Endothelial cell of umbilical vein (primary cell): Measurements from ENCODE around the gene MARCKSL1. TPM values are rescaled to one million over a fixed set of nuclear protein-coding genes. Genes with fewer than 3 reads are reported as not detected.

ENCODE experiments used
- BruUV-seq: library from RNA; stranded (reverse); fragments of 400-500 nt; replicated peaks from 2 replicates; lab custom pipeline; 2021; lab: Mats Ljungman, UMichigan
- CTCF ChIA-PET: fragments of 300-600, 350-600 bp; sonication (Branson Sonifier 250); formaldehyde crosslinking; loops from one replicate; lab custom pipeline; 2021; ENCODE audit warnings: antibody characterized with exemption, inconsistent platforms; lab: Charles Lee
- POLR2A ChIA-PET: fragments of 300-600, 350-600 bp; sonication (Branson Sonifier 250); formaldehyde crosslinking; loops from one replicate; lab custom pipeline; 2021; ENCODE audit warnings: antibody characterized with exemption, inconsistent platforms; lab: Charles Lee
- DNase-seq: peaks from one replicate; pipeline ENCODE4 v3.0.0-alpha.2; 2011; ENCODE audit warnings: low read depth, low spot score
- FAIRE-seq: peaks from 2 replicates; lab custom pipeline; 2011; peaks lifted over from hg19 to GRCh38; lab: Jason Lieb, UNC
- H2AFZ ChIP-seq: 2 replicates; pipeline ENCODE4 v1.6.0; 2012; ENCODE audit warnings: low read depth, low read length, control low read depth, inconsistent platforms
- H3K27ac ChIP-seq: 2 replicates; pipeline ENCODE4 v1.5.1; 2011; ENCODE audit warnings: low read depth, mild to moderate bottlenecking, control low read depth, low read length, moderate library complexity; ENCODE audit not compliant: insufficient read depth
- H3K27me3 ChIP-seq, 2 experiments: 2 replicates each; pipeline versions ENCODE4 v1.6.0 to v1.6.1; 2011; ENCODE audit warnings: low read length in 2 of 2, mixed read lengths in 1 of 2; ENCODE audit not compliant: control insufficient read depth in 2 of 2, insufficient read depth in 2 of 2
- H3K36me3 ChIP-seq, 2 experiments: 2 replicates in 1 of 2; 3 replicates in 1 of 2; pipeline ENCODE4 v1.5.1; 2011; ENCODE audit warnings: low read length in 2 of 2, mild to moderate bottlenecking in 1 of 2, moderate library complexity in 1 of 2; ENCODE audit not compliant: control insufficient read depth in 2 of 2, insufficient read depth in 2 of 2; ENCODE audit errors: extremely low read depth in 1 of 2
- H3K4me1 ChIP-seq: 3 replicates; pipeline ENCODE4 v1.5.1; 2011; ENCODE audit warnings: mild to moderate bottlenecking, low read length; ENCODE audit not compliant: control insufficient read depth, insufficient read depth; ENCODE audit errors: extremely low read depth
- H3K4me2 ChIP-seq: 2 replicates; pipeline ENCODE4 v1.6.1; 2011; ENCODE audit warnings: low read length, control low read depth, mixed read lengths; ENCODE audit not compliant: insufficient read depth
- H3K4me3 ChIP-seq, 3 experiments: fragments of 200-600 bp in 1 of 3; sonication (generic), shearing (Covaris generic) in 1 of 3; replicated peaks in 1 of 3; 2 replicates each; pipeline ENCODE4 v1.5.1; 2011 to 2016; ENCODE audit warnings: control low read depth in 3 of 3, low read length in 3 of 3, mild to moderate bottlenecking in 2 of 3, inconsistent platforms in 1 of 3, low read depth in 1 of 3, moderate library complexity in 1 of 3; ENCODE audit not compliant: insufficient read depth in 1 of 3
- H3K79me2 ChIP-seq: 2 replicates; pipeline ENCODE4 v1.6.0; 2012; ENCODE audit warnings: low read length, inconsistent platforms; ENCODE audit not compliant: control insufficient read depth, insufficient read depth
- H3K9ac ChIP-seq: replicated peaks from 2 replicates; pipeline ENCODE3; 2011; ENCODE audit warnings: low read length, control low read depth; ENCODE audit not compliant: insufficient read depth; ENCODE audit errors: extremely low read depth
- H3K9me1 ChIP-seq: replicated peaks from 3 replicates; pipeline ENCODE4 v1.6.0; 2011; ENCODE audit warnings: mild to moderate bottlenecking, low read length; ENCODE audit not compliant: control insufficient read depth, insufficient read depth; ENCODE audit errors: extremely low read depth
- H3K9me3 ChIP-seq: replicated peaks from 2 replicates; pipeline ENCODE4 v1.5.1; 2012; ENCODE audit warnings: low read length, inconsistent platforms; ENCODE audit not compliant: control insufficient read depth, insufficient read depth
- H4K20me1 ChIP-seq: replicated peaks from 2 replicates; pipeline ENCODE3; 2011; ENCODE audit warnings: mild to moderate bottlenecking, low read length; ENCODE audit not compliant: control insufficient read depth, insufficient read depth; ENCODE audit errors: extremely low read depth
- CTCF ChIP-seq, 2 donors: IDR thresholded peaks; 1 replicate in 1 of 2; 2 replicates in 1 of 2; pipeline ENCODE4 v1.5.1; 2011; ENCODE audit warnings: low read length in 2 of 2, mild to moderate bottlenecking in 2 of 2, moderate library complexity in 2 of 2, control low read depth in 1 of 2, inconsistent platforms in 1 of 2, low read depth in 1 of 2; ENCODE audit not compliant: insufficient read depth in 1 of 2; ENCODE audit errors: extremely low read depth in 1 of 2
- EZH2 ChIP-seq: IDR thresholded peaks from 2 replicates; pipeline ENCODE4 v1.6.1; 2012; ENCODE audit warnings: borderline replicate concordance, low read depth, mild to moderate bottlenecking, moderate library complexity, low read length, inconsistent platforms; ENCODE audit not compliant: severe bottlenecking
- FOS ChIP-seq: IDR thresholded peaks from 2 replicates; pipeline ENCODE4 v1.6.1; 2011; ENCODE audit warnings: mild to moderate bottlenecking, low read length, moderate library complexity, borderline replicate concordance; ENCODE audit not compliant: insufficient read depth
- GATA2 ChIP-seq: IDR thresholded peaks from 2 replicates; pipeline ENCODE4 v1.7.0; 2011; ENCODE audit warnings: low read depth, mild to moderate bottlenecking, moderate library complexity, mixed read lengths, low read length; ENCODE audit not compliant: insufficient read length, insufficient read depth
- JUN ChIP-seq: IDR thresholded peaks from 2 replicates; pipeline ENCODE4 v1.6.1; 2011; ENCODE audit warnings: borderline replicate concordance, low read depth; ENCODE audit not compliant: insufficient read length, insufficient read depth
- POLR2A ChIP-seq: IDR thresholded peaks from 2 replicates; pipeline ENCODE4 v1.6.1; 2012; ENCODE audit warnings: low read depth, mild to moderate bottlenecking, control low read depth, low read length
- POLR2AphosphoS5 ChIP-seq: IDR thresholded peaks from 2 replicates; pipeline ENCODE4 v1.6.1; 2012; ENCODE audit warnings: low read depth, mild to moderate bottlenecking, control low read depth, low read length, moderate library complexity; ENCODE audit not compliant: insufficient read depth
- dilution Hi-C: fragments of 300-500 bp; cut with MboI; formaldehyde crosslinking; loops from one replicate; pipeline ENCODE4 v1.15.0; 2019; ENCODE audit warnings: low sequenced_read_pairs; ENCODE audit not compliant: extremely low pct_ligation_motif_present
- intact Hi-C: fragments of 100-400 bp; cut with micrococcal nuclease; formaldehyde crosslinking; loops from one replicate; pipeline ENCODE4 v1.10.0; 2022
- polyA plus RNA-seq, 4 experiments: library from polyadenylated mRNA; depleted of rRNA in 3 of 4; stranded (reverse) in 3 of 4; unstranded in 1 of 4; fragments of >200 nt; gene quantifications; 2 replicates each; pipeline versions ENCODE4 v1.2.1 to v1.2.3, GENCODE V29; 2011 to 2012; ENCODE audit warnings: missing spikeins in 1 of 4
- total RNA-seq: library from RNA; stranded (reverse); gene quantifications from 2 replicates; pipeline ENCODE4 v1.2.3, GENCODE V29; 2021
- TF ChIP-seq, protein P1 (sequence below): IDR thresholded peaks from 2 replicates; pipeline ENCODE4 v1.6.1; 2011; ENCODE audit not compliant: insufficient read depth, insufficient read length

MARCKSL1 gene
- total and polyA plus RNA-seq, 2 donors (not counting 3 experiments of a cell fraction or from before 2014, with no cell fraction given), result 265 to 318 TPM

GRCh38 chr1:32318127-32318869 lies 17.7 kb downstream of the MARCKSL1 start:
- no TSS peak for BruUV-seq
- no peak overlapping the region for H2AFZ ChIP-seq
- no peak overlapping the region for H3K4me2 ChIP-seq
- no peaks in the 10 kb centered on the region for H3K9me1 ChIP-seq
- CTCF ChIA-PET, result interaction anchor here (1.5 to 4.1 kb wide), 4 partner anchors 27 to 103 kb away, joined by 4 to 78 read pairs (median 42); partner anchors contain the start of genes FAM167B, HDAC1 and LCK
- TF ChIP-seq FOS (no peak), POLR2A (no peak), CTCF (IDR thresholded peaks at IDR 0.05; ENCODE audit: extremely low read depth in 1 of 2, insufficient read depth in 1 of 2, low read depth in 1 of 2, low read length in 2 of 2) (no peak), POLR2AphosphoS5 (no peak), JUN (no peak), EZH2 (no peak), GATA2 (no peak)
- TF ChIP-seq, protein P1, sequence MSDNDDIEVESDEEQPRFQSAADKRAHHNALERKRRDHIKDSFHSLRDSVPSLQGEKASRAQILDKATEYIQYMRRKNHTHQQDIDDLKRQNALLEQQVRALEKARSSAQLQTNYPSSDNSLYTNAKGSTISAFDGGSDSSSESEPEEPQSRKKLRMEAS, result no peak
- peaks cover 2% of the 10 kb centered on the region for H4K20me1 ChIP-seq
- DNase-seq (no peak), FAIRE-seq (no peak)
- intact Hi-C loops, result no loop called here
- no peaks in the 10 kb centered on the region for H3K9me3 ChIP-seq
- H3K79me2 ChIP-seq, result peaks cover 5% of the 10 kb centered on the region
- H3K36me3 ChIP-seq, result peaks cover 0 to 11% of the 10 kb centered on the region in 2 experiments
- H3K4me3 ChIP-seq, result no peak overlapping the region
- H3K27me3 ChIP-seq, result no peaks in the 10 kb centered on the region
- peaks cover 6% of the 10 kb centered on the region for H3K4me1 ChIP-seq
- no peak overlapping the region for H3K27ac ChIP-seq
- dilution Hi-C loops, result no loop called here
- POLR2A ChIA-PET, result no interaction called here
- H3K9ac ChIP-seq, result no peak overlapping the region
